K562 (cell line): Measurements from ENCODE around the gene ZNF792. TPM values are rescaled to one million over a fixed set of nuclear protein-coding genes. Genes with fewer than 3 reads are reported as not detected.

Experiments used
- ATAC-seq: fragments of 200-7000 bp; cut with Tn5 transposase; 3 replicates; pipeline ENCODE4 v1.9.1; 2020; ENCODE audit warnings: moderate library complexity
- BruUV-seq: library from RNA; stranded (reverse); fragments of 400-500 nt; replicated peaks from 2 replicates; lab custom pipeline; 2021; lab: Mats Ljungman, UMichigan
- CTCF ChIA-PET: fragments of 300-600 bp; formaldehyde crosslinking; extraction: SDS; loops from one replicate; lab custom pipeline; 2021; ENCODE audit warnings: low intra/inter-chr PET ratio; lab: Yijun Ruan, JAX
- POLR2A ChIA-PET: fragments of 300-600, 350-650 bp; sonication (Branson Sonifier 250); formaldehyde crosslinking; extraction: SDS; loops from one replicate; lab custom pipeline; 2021; ENCODE audit warnings: antibody characterized with exemption, inconsistent platforms; lab: Yijun Ruan, JAX
- DNase-seq, 4 experiments: peaks; one replicate each; pipeline versions ENCODE4 v3.0.0 to v3.0.0-alpha.2; 2011 to 2018; ENCODE audit warnings: low spot score in 3 of 4, mixed read lengths in 3 of 4; ENCODE audit errors: extremely low read depth in 1 of 4
- FAIRE-seq: peaks from 2 replicates; lab custom pipeline; 2011; peaks lifted over from hg19 to GRCh38; lab: Jason Lieb, UNC
- H2AFZ ChIP-seq: 2 replicates; pipeline ENCODE4 v1.6.0; 2011; ENCODE audit warnings: low read depth, low read length, control low read depth, inconsistent platforms
- H3K27ac ChIP-seq: fragments of 200-600 bp; 3 replicates; pipeline ENCODE4 v1.8.0; 2011; ENCODE audit warnings: low read depth, mild to moderate bottlenecking, control low read depth, inconsistent platforms, low read length, moderate library complexity, mixed read lengths; ENCODE audit errors: extremely low read depth
- H3K27me3 ChIP-seq, 2 experiments: fragments of 300-600 bp in 1 of 2; 2 replicates in 1 of 2; 3 replicates in 1 of 2; pipeline versions ENCODE4 v1.6.0 to v1.8.0; 2011; ENCODE audit warnings: inconsistent platforms in 2 of 2, low read length in 2 of 2, mild to moderate bottlenecking in 1 of 2, mixed read lengths in 1 of 2, moderate library complexity in 1 of 2; ENCODE audit not compliant: control insufficient read depth in 2 of 2, insufficient read depth in 2 of 2
- H3K36me3 ChIP-seq: fragments of 300-600 bp; 3 replicates; pipeline ENCODE4 v1.8.0; 2011; ENCODE audit warnings: mild to moderate bottlenecking, low read length, inconsistent platforms; ENCODE audit not compliant: control insufficient read depth, insufficient read depth
- H3K4me1 ChIP-seq, 2 experiments: fragments of 200-600 bp in 1 of 2; replicated peaks in 1 of 2; 2 replicates in 1 of 2; 3 replicates in 1 of 2; pipeline versions ENCODE4 v1.5.1 to v1.8.0; 2011; ENCODE audit warnings: inconsistent platforms in 2 of 2, low read length in 2 of 2, mild to moderate bottlenecking in 1 of 2, mixed read lengths in 1 of 2, moderate library complexity in 1 of 2; ENCODE audit not compliant: control insufficient read depth in 2 of 2, insufficient read depth in 2 of 2
- H3K4me2 ChIP-seq: 2 replicates; pipeline ENCODE4 v1.6.1; 2011; ENCODE audit warnings: low read length, control low read depth, inconsistent platforms, mixed read lengths; ENCODE audit not compliant: insufficient read depth
- H3K4me3 ChIP-seq: fragments of 200-600 bp; sonication (generic), shearing (Covaris generic); 2 replicates; pipeline ENCODE4 v1.5.1; 2016; ENCODE audit warnings: control low read depth, inconsistent platforms
- H3K79me2 ChIP-seq: fragments of 200-600 bp; 3 replicates; pipeline ENCODE4 v1.8.0; 2011; ENCODE audit warnings: low read length, inconsistent platforms; ENCODE audit not compliant: control insufficient read depth, insufficient read depth
- H3K9ac ChIP-seq, 2 experiments: 2 replicates each; pipeline versions ENCODE4 v1.6.0 to v1.6.1; 2011; ENCODE audit warnings: low read depth in 2 of 2, low read length in 2 of 2, control low read depth in 1 of 2, inconsistent platforms in 1 of 2, mild to moderate bottlenecking in 1 of 2, mixed read lengths in 1 of 2; ENCODE audit not compliant: insufficient read depth in 1 of 2
- H3K9me1 ChIP-seq: one replicate; pipeline ENCODE4 v1.6.0; 2011; ENCODE audit warnings: inconsistent platforms, mild to moderate bottlenecking, low read length, moderate library complexity; ENCODE audit not compliant: control insufficient read depth, insufficient read depth
- H3K9me3 ChIP-seq: replicated peaks from 2 replicates; pipeline ENCODE4 v1.5.1; 2011; ENCODE audit warnings: low read depth, low read length, inconsistent platforms; ENCODE audit not compliant: control insufficient read depth, insufficient read depth
- H4K20me1 ChIP-seq: replicated peaks from 2 replicates; pipeline ENCODE4 v1.6.1; 2011; ENCODE audit warnings: low read length, inconsistent platforms, mixed read lengths; ENCODE audit not compliant: control insufficient read depth, insufficient read depth
- ATF7 ChIP-seq: fragments of 450-650 bp; IDR thresholded peaks from 2 replicates; pipeline ENCODE4 v1.7.1; 2014; ENCODE audit warnings: mild to moderate bottlenecking, moderate library complexity
- BRCA1 ChIP-seq, 2 experiments: fragments of 450-650 bp in 1 of 2; sonication (generic) in 1 of 2; formaldehyde crosslinking in 1 of 2; IDR thresholded peaks; 2 replicates each; pipeline versions ENCODE4 v1.5.0 to v1.6.1; 2017 to 2020; ENCODE audit warnings: mild to moderate bottlenecking in 1 of 2, missing genetic modification reagents in 1 of 2
- COPS2 ChIP-seq: fragments of 450-650 bp; conservative IDR thresholded peaks from 2 replicates; pipeline ENCODE4 v1.6.1; 2016; ENCODE audit warnings: mild to moderate bottlenecking, moderate library complexity
- CXXC5 ChIP-seq: fragments of 250-450 bp; sonication (Bioruptor Pico); IDR thresholded peaks from 2 replicates; pipeline ENCODE4 v1.8.0; 2022; ENCODE audit warnings: inconsistent platforms, mild to moderate bottlenecking, moderate library complexity
- ETV5 ChIP-seq: sonication (generic); formaldehyde crosslinking; IDR thresholded peaks from 2 replicates; pipeline ENCODE4 v1.4.0; 2020; ENCODE audit warnings: low read depth, mild to moderate bottlenecking, missing genetic modification reagents
- FOXM1 ChIP-seq, 2 experiments: fragments of 450-650 bp in 1 of 2; sonication (generic) in 1 of 2; formaldehyde crosslinking in 1 of 2; IDR thresholded peaks; 2 replicates each; pipeline versions ENCODE4 v1.6.1 to v1.9.0; 2017 to 2022; ENCODE audit warnings: low read depth in 2 of 2, mild to moderate bottlenecking in 2 of 2, missing genetic modification reagents in 1 of 2, moderate library complexity in 1 of 2
- HLTF ChIP-seq: fragments of 450-650 bp; IDR thresholded peaks from 2 replicates; pipeline ENCODE4 v1.6.1; 2016
- HMGXB4 ChIP-seq: sonication (generic); formaldehyde crosslinking; IDR thresholded peaks from 2 replicates; pipeline ENCODE4 v1.8.1; 2023; ENCODE audit warnings: mild to moderate bottlenecking, missing genetic modification reagents
- JUND ChIP-seq, 2 experiments: IDR thresholded peaks; 2 replicates in 1 of 2; 3 replicates in 1 of 2; pipeline ENCODE4 v1.6.1; 2011; ENCODE audit warnings: borderline replicate concordance in 2 of 2, low read depth in 2 of 2, low read length in 2 of 2, improper control_type of control experiment in 1 of 2, missing biosample characterization in 1 of 2, missing genetic modification characterization in 1 of 2, missing genetic modification reagents in 1 of 2
- KDM2B ChIP-seq: fragments of 250-450 bp; sonication (Bioruptor Pico); IDR thresholded peaks from 2 replicates; pipeline ENCODE4 v1.8.0; 2021; ENCODE audit warnings: mild to moderate bottlenecking, moderate library complexity
- PCBP2 ChIP-seq: fragments of 200-400 bp; formaldehyde crosslinking; IDR thresholded peaks from 2 replicates; pipeline ENCODE4 v1.6.1; 2018; ENCODE audit warnings: low read length, low read depth, mild to moderate bottlenecking, moderate library complexity; ENCODE audit not compliant: poor library complexity, severe bottlenecking
- PTBP1 ChIP-seq: fragments of 200-400 bp; formaldehyde crosslinking; IDR thresholded peaks from 2 replicates; pipeline ENCODE4 v1.6.1; 2017; ENCODE audit warnings: low read depth, low read length
- TOE1 ChIP-seq, 2 experiments: fragments of 450-650 bp in 1 of 2; sonication (generic) in 1 of 2; formaldehyde crosslinking in 1 of 2; IDR thresholded peaks; 2 replicates each; pipeline versions ENCODE4 v1.7.1 to v1.8.0; 2016 to 2022; ENCODE audit warnings: borderline replicate concordance in 2 of 2, mild to moderate bottlenecking in 2 of 2, antibody characterized with exemption in 1 of 2, inconsistent platforms in 1 of 2, low read depth in 1 of 2, missing genetic modification reagents in 1 of 2, moderate library complexity in 1 of 2
- ZNF134 ChIP-seq: fragments of 250-450 bp; sonication (Bioruptor Pico); conservative IDR thresholded peaks from 2 replicates; pipeline ENCODE4 v1.4.0; 2020
- ZNF282 ChIP-seq: sonication (generic); formaldehyde crosslinking; IDR thresholded peaks from 2 replicates; pipeline ENCODE4 v1.8.1; 2023; ENCODE audit warnings: missing genetic modification reagents
- ZNF408 ChIP-seq: fragments of 250-450 bp; sonication (Bioruptor Pico); IDR thresholded peaks from 2 replicates; pipeline ENCODE4 v1.4.0; 2020; ENCODE audit warnings: low read depth, mild to moderate bottlenecking, moderate library complexity
- ZNF764 ChIP-seq: fragments of 250-450 bp; sonication (Bioruptor Pico); IDR thresholded peaks from 2 replicates; pipeline ENCODE4 v1.4.0; 2020; ENCODE audit warnings: low read depth, mild to moderate bottlenecking, moderate library complexity
- ZNF79 ChIP-seq: fragments of 250-450 bp; sonication (Bioruptor Pico); IDR thresholded peaks from 2 replicates; pipeline ENCODE4 v1.4.0; 2020; ENCODE audit warnings: low read depth, mild to moderate bottlenecking, moderate library complexity
- WGBS: fragments of 100-300 bp; shearing (Covaris generic); methylation state at CpG from one replicate; pipeline ENCODE4 v1.1.6; 2016; ENCODE audit warnings: low coverage, mixed read lengths; ENCODE audit not compliant: insufficient coverage; ENCODE audit errors: missing lambda C conversion rate; 5-methylcytosine and 5-hydroxymethylcytosine counted together
- in situ Hi-C: fragments of 300-500 bp; cut with MboI; formaldehyde crosslinking; loops from 4 replicates; pipeline ENCODE4 v1.15.0; 2018; ENCODE audit warnings: inconsistent platforms, mixed read lengths
- intact Hi-C: fragments of 100-400 bp; cut with micrococcal nuclease; formaldehyde crosslinking; loops from 2 replicates; pipeline ENCODE4 v1.14.2; 2022
- polyA plus RNA-seq, 8 experiments: library from polyadenylated mRNA; depleted of rRNA in 4 of 8; stranded (reverse) in 5 of 8; unstranded in 3 of 8; fragments of >200 nt; fragmentation: Nextera tagmentation in 2 of 8; fragmentation: Illumina TruSeq in 1 of 8; extraction: Ambion mirVana in 2 of 8; extraction: Trizol in 1 of 8; gene quantifications; 2 replicates each; pipeline versions ENCODE4 v1.2.1 to v1.2.3, GENCODE V29; 2011 to 2014; ENCODE audit warnings: inconsistent platforms in 1 of 8, missing spikeins in 1 of 8
- total RNA-seq, 7 experiments: library from RNA; depleted of rRNA in 6 of 7; stranded (reverse); fragments of >200 nt in 6 of 7; fragmentation: Illumina TruSeq in 2 of 7; extraction: Trizol in 2 of 7; gene quantifications; 2 replicates each; pipeline versions ENCODE4 v1.2.1 to v1.2.3, GENCODE V29; 2011 to 2021; ENCODE audit warnings: low replicate concordance in 1 of 7
- TF ChIP-seq, protein P1 (sequence below): fragments of 250-450 bp; sonication (Bioruptor Pico); IDR thresholded peaks from 2 replicates; pipeline ENCODE4 v1.8.0; 2021; ENCODE audit warnings: moderate library complexity, mild to moderate bottlenecking, inconsistent platforms

ZNF792 gene
- total and polyA plus RNA-seq, 9 of the 15 experiments (the other 6 are each of a cell fraction or from before 2014, with no cell fraction given): 3.3 to 16.5 (median 10.4) TPM

- POLR2A ChIA-PET: no interaction called here
- WGBS: 17% methylated on average over 5 of the region's 5 CpGs
- TF ChIP-seq BRCA1 (IDR thresholded peaks at IDR 0.05) (no peak), BRCA1 (CRISPR knock-in tag; IDR thresholded peaks at IDR 0.05) (no peak), FOXM1 (IDR thresholded peaks at IDR 0.05; ENCODE audit: low read depth) (peak; percentile 68), FOXM1 (CRISPR knock-in tag; IDR thresholded peaks at IDR 0.05; ENCODE audit: low read depth) (no peak), HLTF (no peak), ATF7 (peak; percentile 54; the same call in 1 of the 2 replicates), PCBP2 (no peak), ETV5 (CRISPR knock-in tag) (peak; percentile 94), JUND (IDR thresholded peaks at IDR 0.05; ENCODE audit: borderline replicate concordance, low read depth, low read length) (0 out of 2 replicates have a peak, but pooled peaks have one; percentile 44), JUND (tag; IDR thresholded peaks at IDR 0.05; ENCODE audit: borderline replicate concordance, low read depth, low read length) (no peak; the same call in 2 of the 3 replicates), ZNF134 (CRISPR knock-in tag) (no peak), HMGXB4 (CRISPR knock-in tag) (no peak), TOE1 (IDR thresholded peaks at IDR 0.05; ENCODE audit: borderline replicate concordance) (no peak), TOE1 (CRISPR knock-in tag; IDR thresholded peaks at IDR 0.05; ENCODE audit: borderline replicate concordance, low read depth) (no peak), ZNF408 (CRISPR knock-in tag) (no peak), ZNF282 (CRISPR knock-in tag) (no peak), KDM2B (no peak), CXXC5 (peak; percentile 31; the same call in 1 of the 2 replicates), PTBP1 (no peak), ZNF764 (CRISPR knock-in tag) (no peak), ZNF79 (no peak), COPS2 (no peak)
- TF ChIP-seq, protein P1, sequence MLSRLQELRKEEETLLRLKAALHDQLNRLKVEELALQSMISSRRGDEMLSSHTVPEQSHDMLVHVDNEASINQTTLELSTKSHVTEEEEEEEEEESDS (CRISPR knock-in tag): no peak
These were observed 2.0 kb downstream of the ZNF792 start for GRCh38 chr19:34961775-34962686.

More at GRCh38 chr19:34961775-34962686, 2.0 kb downstream of the ZNF792 start:
- Histone ChIP-seq H3K9me1 (no peaks in the 10 kb centered on the region), H3K4me1 (peaks cover 12 to 28% of the 10 kb centered on the region in 2 experiments; a peak in 4 of 5 replicates), H2AFZ (peak overlapping the region; percentile 14), H3K27me3 (no peaks in the 10 kb centered on the region), H3K79me2 (peaks cover 47% of the 10 kb centered on the region), H3K27ac (peak overlapping the region; percentile 87), H3K4me2 (peak overlapping the region; percentile 93), H3K9ac (peak overlapping the region in 1 of 2 experiments; percentile 70; a peak in 2 of 4 replicates), H3K36me3 (peaks cover 52% of the 10 kb centered on the region), H3K4me3 (peak overlapping the region; percentile 81), H4K20me1 (no peaks in the 10 kb centered on the region), H3K9me3 (peaks cover 52% of the 10 kb centered on the region)
- intact Hi-C loops: loop anchor here (1.0 kb wide), 1 partner anchor 36 kb away; the partner anchor contains the start of gene ZNF30
- CTCF ChIA-PET: no interaction called here
- FAIRE-seq (peak; percentile 96), ATAC-seq (peak; percentile 70), DNase-seq (peak; percentile 61 to 86 (median 72))
- TSS peak; percentile 26 for BruUV-seq
- in situ Hi-C loops: no loop called here
